HuH-7.5 (cell line): ENCODE measurements around the gene MUC6.

Experiments used
- DNase-seq: peaks from one replicate; pipeline ENCODE4 v3.0.0; 2011; ENCODE audit warnings: low spot score

The MUC6 gene

GRCh38 chr11:1038361-1038760 lies 1.8 kb upstream of the MUC6 start:
- DNase-seq = no peak

GRCh38 chr11:1037506-1038055 lies 1.1 kb upstream of the MUC6 start:
- no peak for DNase-seq

- DNase-seq = no peak
Measured at GRCh38 chr11:1036931-1037330, 413 bp upstream of the MUC6 start.

- no peak for DNase-seq
Measured at GRCh38 chr11:1035577-1036283, 788 bp downstream of the MUC6 start.

GRCh38 chr11:1034456-1035295 lies 1.8 kb downstream of the MUC6 start:
- no peak for DNase-seq

GRCh38 chr11:1034001-1034400 lies 2.5 kb downstream of the MUC6 start:
- no peak for DNase-seq

GRCh38 chr11:1033016-1033798 lies 3.3 kb downstream of the MUC6 start:
- DNase-seq = no peak

GRCh38 chr11:1032310-1032891 lies 4.1 kb downstream of the MUC6 start:
- DNase-seq = no peak

- DNase-seq = no peak
Measured at GRCh38 chr11:1031121-1031899, 5.2 kb downstream of the MUC6 start.

GRCh38 chr11:1030556-1030955 lies 6.0 kb downstream of the MUC6 start:
- no peak for DNase-seq

- DNase-seq = no peak
Measured at GRCh38 chr11:1030086-1030485, 6.4 kb downstream of the MUC6 start.

- DNase-seq = no peak
Measured at GRCh38 chr11:1029654-1030053, 6.9 kb downstream of the MUC6 start.

GRCh38 chr11:1029051-1029450 lies 7.5 kb downstream of the MUC6 start:
- DNase-seq = no peak

GRCh38 chr11:1028616-1029015 lies 7.9 kb downstream of the MUC6 start:
- DNase-seq = no peak

GRCh38 chr11:1028291-1028540 lies 8.3 kb downstream of the MUC6 start:
- DNase-seq = no peak

GRCh38 chr11:1027483-1028290 lies 8.8 kb downstream of the MUC6 start:
- no peak for DNase-seq

- no peak for DNase-seq
Measured at GRCh38 chr11:1026641-1027482, 9.7 kb downstream of the MUC6 start.

GRCh38 chr11:1026163-1026450 lies 10.4 kb downstream of the MUC6 start:
- no peak for DNase-seq

GRCh38 chr11:1025410-1026162 lies 10.9 kb downstream of the MUC6 start:
- DNase-seq = no peak
